Coronary artery (tissue), 2 donors: ENCODE results near the gene DIS3L2.

ENCODE experiments used
- DNase-seq: peaks from one replicate; pipeline ENCODE4 v3.0.0-alpha.2; 2017; ENCODE audit warnings: low spot score
- H3K27ac ChIP-seq, 2 donors: fragments of 200-600 bp; sonication (generic); one replicate each; pipeline ENCODE4 v1.5.1; 2016 to 2019
- H3K4me3 ChIP-seq: fragments of 200-600 bp; sonication (generic); 2 replicates; pipeline ENCODE4 v1.5.1; 2016; ENCODE audit warnings: mild to moderate bottlenecking, moderate library complexity
- CTCF ChIP-seq: fragments of 200-600 bp; sonication (generic); IDR thresholded peaks from one replicate; pipeline ENCODE4 v1.5.1; 2019; ENCODE audit warnings: antibody characterized with exemption

The DIS3L2 gene

GRCh38 chr2:232213176-232213575 is 251.7 kb downstream of the DIS3L2 start:
- Histone ChIP-seq H3K27ac (no peak overlapping the region), H3K4me3 (no peak overlapping the region)
- DNase-seq: no peak
- no peak for TF ChIP-seq CTCF

DNA sequence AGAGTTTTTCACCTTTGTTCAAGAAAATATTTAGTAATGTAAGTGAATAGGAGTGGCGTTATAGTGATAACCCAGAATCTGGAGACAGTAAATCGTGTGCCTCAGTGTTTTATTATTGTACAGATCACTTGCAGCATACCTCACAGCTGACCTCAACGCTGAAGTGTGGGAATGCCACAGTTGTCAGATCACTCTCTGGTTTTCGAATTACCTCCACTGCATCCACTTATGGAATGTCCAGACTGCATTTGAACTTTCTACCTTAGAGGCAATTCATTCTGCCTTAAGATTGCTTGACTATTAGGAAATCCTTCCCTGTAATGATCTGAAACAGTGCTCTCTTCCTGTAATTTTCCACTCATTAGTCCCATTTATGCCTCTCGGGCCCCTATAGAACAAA is 252.5 kb downstream of the DIS3L2 start:
- H3K4me3 ChIP-seq: no peak overlapping the region
- no peak for DNase-seq
- TF ChIP-seq CTCF: no peak
- H3K27ac ChIP-seq: no peak overlapping the region

GRCh38 chr2:232216028-232216427 is 254.5 kb downstream of the DIS3L2 start:
- DNase-seq: no peak
- no peak overlapping the region for H3K4me3 ChIP-seq
- H3K27ac ChIP-seq: no peak overlapping the region
- no peak for TF ChIP-seq CTCF

- TF ChIP-seq CTCF: no peak
- no peak for DNase-seq
- Histone ChIP-seq H3K27ac (no peak overlapping the region), H3K4me3 (no peak overlapping the region)
These were observed 257.4 kb downstream of the DIS3L2 start for GRCh38 chr2:232218778-232219495.

DNA sequence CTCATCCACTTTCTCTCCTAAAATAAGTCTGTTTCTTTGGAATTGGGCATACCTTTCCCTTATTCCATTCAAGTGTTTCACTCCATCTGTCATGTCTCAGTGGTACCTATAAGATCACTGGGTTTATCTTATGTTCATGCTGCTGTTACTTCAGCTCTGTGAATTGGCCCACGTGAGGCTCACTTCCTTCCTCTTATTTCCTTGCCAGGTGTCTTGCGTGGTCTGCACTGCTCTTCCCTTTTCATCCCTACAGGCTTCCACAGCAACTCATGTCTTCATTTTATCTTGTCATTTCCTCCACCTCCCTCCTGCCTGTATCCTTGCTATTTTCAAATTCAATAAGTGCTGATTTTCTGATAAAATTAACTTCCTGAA is 258.0 kb downstream of the DIS3L2 start:
- Histone ChIP-seq H3K27ac (no peak overlapping the region), H3K4me3 (no peak overlapping the region)
- no peak for DNase-seq
- no peak for TF ChIP-seq CTCF

GRCh38 chr2:232219932-232220331 is 258.4 kb downstream of the DIS3L2 start:
- no peak overlapping the region for H3K27ac ChIP-seq
- no peak for TF ChIP-seq CTCF
- no peak overlapping the region for H3K4me3 ChIP-seq
- no peak for DNase-seq

DNA sequence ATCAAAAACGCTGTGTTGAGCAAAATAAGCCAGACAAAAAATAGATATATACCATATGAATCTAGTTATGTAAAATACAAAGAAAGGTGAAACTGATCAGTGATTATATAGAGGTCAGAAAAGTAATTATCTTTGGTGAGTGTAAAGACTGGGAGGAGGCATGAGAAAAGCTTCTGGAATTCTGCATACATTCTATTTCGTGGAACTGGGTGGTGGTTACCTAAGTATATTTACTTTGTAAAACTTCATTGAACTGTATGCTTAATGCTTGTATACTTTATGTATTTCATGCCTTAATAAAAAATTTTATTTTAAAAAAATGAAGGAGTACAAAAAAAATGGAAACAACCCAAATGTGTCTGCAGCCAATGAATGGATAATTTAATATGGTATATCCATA is 263.9 kb downstream of the DIS3L2 start:
- TF ChIP-seq CTCF: no peak
- H3K27ac ChIP-seq: no peak overlapping the region
- H3K4me3 ChIP-seq: no peak overlapping the region
- DNase-seq: no peak
